Measurements from ENCODE around the gene GGA1. TPM values are rescaled to one million over a fixed set of nuclear protein-coding genes. Genes with fewer than 3 reads are reported as not detected.

Gene GGA1
- total RNA-seq: 18.8 and 20.7 TPM in 2 replicates

GRCh38 chr22:37608477-37609239 lies at the start of gene GGA1:
Gene GGA1, plus strand, starts transcription at chr22:37608834. Its CDS starts 27 bp downstream, at chr22:37608861.

GRCh38 chr22:37559901-37560607 lies 48.6 kb upstream of the GGA1 start, which contains the start of gene CDC42EP1:
Gene CDC42EP1, plus strand, starts transcription at chr22:37560480. Its CDS starts 5,870 bp downstream, at chr22:37566350.

GRCh38 chr22:37639070-37639760 lies 30.6 kb downstream of the GGA1 start, which contains the start of gene SH3BP1:
Gene SH3BP1, plus strand, starts transcription at chr22:37639669. Its CDS starts 119 bp downstream, at chr22:37639788.

GRCh38 chr22:37658133-37659065 lies 49.8 kb downstream of the GGA1 start, which contains the start of gene PDXP:
Gene PDXP, plus strand, starts transcription at chr22:37658723. Its CDS starts 60 bp downstream, at chr22:37658783.

GRCh38 chr22:37674951-37675929 lies 66.6 kb downstream of the GGA1 start, which contains the start of gene LGALS1:
Gene LGALS1, plus strand, starts transcription at chr22:37675636. Its CDS starts 67 bp downstream, at chr22:37675703.

Other genes starting within 250 kb of the GGA1 start
- gene ELFN2, start 181.4 kb upstream of the GGA1 start, total RNA-seq: 0.59 and 3.8 TPM in 2 replicates
- gene MFNG, start 122.5 kb upstream of the GGA1 start, total RNA-seq: 0.24 and 1.1 TPM in 2 replicates
- 4.1 and 5.6 TPM in 2 replicates for gene CARD10, start 89.4 kb upstream of the GGA1 start, total RNA-seq
- 67.3 and 73.9 TPM in 2 replicates for gene CDC42EP1, start 48.4 kb upstream of the GGA1 start, total RNA-seq
- gene LGALS2, start 28.7 kb upstream of the GGA1 start, total RNA-seq: not detected in 2 replicates
- 14.5 and 16.0 TPM in 2 replicates for gene SH3BP1, start 30.8 kb downstream of the GGA1 start, total RNA-seq
- gene PDXP, start 49.9 kb downstream of the GGA1 start, total RNA-seq: 6.5 and 9.9 TPM in 2 replicates
- gene LGALS1, start 66.8 kb downstream of the GGA1 start, total RNA-seq: 4,931 and 6,137 TPM in 2 replicates
- 12.9 and 28.6 TPM in 2 replicates for gene NOL12, start 77.5 kb downstream of the GGA1 start, total RNA-seq
- 120 and 124 TPM in 2 replicates for gene TRIOBP, start 88.2 kb downstream of the GGA1 start, total RNA-seq
- gene GCAT, start 199.1 kb downstream of the GGA1 start, total RNA-seq: 26.2 and 42.1 TPM in 2 replicates
- 0.62 TPM in 1 of 2 replicates, not detected in the other for gene GALR3, start 214.5 kb downstream of the GGA1 start, total RNA-seq
- 29.6 and 39.3 TPM in 2 replicates for gene ANKRD54, start 235.5 kb downstream of the GGA1 start, total RNA-seq
- 351 and 413 TPM in 2 replicates for gene EIF3L, start 240.6 kb downstream of the GGA1 start, total RNA-seq

Data from cardiac ventricle fibroblast (primary cell).